Liver (tissue), 3 donors: ENCODE data around the gene UPF1.

Experiments used
- FOXA1 ChIP-seq: IDR thresholded peaks from 2 replicates; pipeline ENCODE4 v1.6.1; 2016; ENCODE audit warnings: antibody characterized with exemption
- JUND ChIP-seq, 2 donors: IDR thresholded peaks; 2 replicates each; pipeline ENCODE4 v1.6.1; 2016; ENCODE audit warnings: antibody characterized with exemption in 2 of 2
- RAD21 ChIP-seq, 2 donors: IDR thresholded peaks; 2 replicates each; pipeline ENCODE4 v1.6.1; 2016; ENCODE audit warnings: antibody characterized with exemption in 2 of 2, mild to moderate bottlenecking in 2 of 2
- REST ChIP-seq: IDR thresholded peaks from 2 replicates; pipeline ENCODE4 v1.6.1; 2016; ENCODE audit warnings: antibody characterized with exemption, mild to moderate bottlenecking
- TAF1 ChIP-seq: conservative IDR thresholded peaks from 2 replicates; pipeline ENCODE4 v1.6.1; 2016; ENCODE audit warnings: antibody characterized with exemption, mild to moderate bottlenecking
- TF ChIP-seq, protein P1 (sequence below): fragments of 150-350 bp; IDR thresholded peaks from 2 replicates; pipeline ENCODE4 v1.5.1; 2017; ENCODE audit warnings: improper control_type of control experiment, low read depth, low read length; ENCODE audit not compliant: missing input control
- TF ChIP-seq, protein P2 (sequence below): IDR thresholded peaks from 2 replicates; pipeline ENCODE4 v1.6.1; 2016; ENCODE audit warnings: antibody characterized with exemption
- donor health status: healthy.
- donor health status: healthy.

GRCh38 chr19:18832306-18833140 lies 764 bp downstream of the UPF1 start:
- TF ChIP-seq, protein P1, sequence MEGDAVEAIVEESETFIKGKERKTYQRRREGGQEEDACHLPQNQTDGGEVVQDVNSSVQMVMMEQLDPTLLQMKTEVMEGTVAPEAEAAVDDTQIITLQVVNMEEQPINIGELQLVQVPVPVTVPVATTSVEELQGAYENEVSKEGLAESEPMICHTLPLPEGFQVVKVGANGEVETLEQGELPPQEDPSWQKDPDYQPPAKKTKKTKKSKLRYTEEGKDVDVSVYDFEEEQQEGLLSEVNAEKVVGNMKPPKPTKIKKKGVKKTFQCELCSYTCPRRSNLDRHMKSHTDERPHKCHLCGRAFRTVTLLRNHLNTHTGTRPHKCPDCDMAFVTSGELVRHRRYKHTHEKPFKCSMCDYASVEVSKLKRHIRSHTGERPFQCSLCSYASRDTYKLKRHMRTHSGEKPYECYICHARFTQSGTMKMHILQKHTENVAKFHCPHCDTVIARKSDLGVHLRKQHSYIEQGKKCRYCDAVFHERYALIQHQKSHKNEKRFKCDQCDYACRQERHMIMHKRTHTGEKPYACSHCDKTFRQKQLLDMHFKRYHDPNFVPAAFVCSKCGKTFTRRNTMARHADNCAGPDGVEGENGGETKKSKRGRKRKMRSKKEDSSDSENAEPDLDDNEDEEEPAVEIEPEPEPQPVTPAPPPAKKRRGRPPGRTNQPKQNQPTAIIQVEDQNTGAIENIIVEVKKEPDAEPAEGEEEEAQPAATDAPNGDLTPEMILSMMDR, result no peak
- TF ChIP-seq RAD21 (IDR thresholded peaks at IDR 0.05) (no peak), JUND (IDR thresholded peaks at IDR 0.05) (no peak), FOXA1 (no peak), TAF1 (no peak), REST (no peak)
- TF ChIP-seq, protein P2, sequence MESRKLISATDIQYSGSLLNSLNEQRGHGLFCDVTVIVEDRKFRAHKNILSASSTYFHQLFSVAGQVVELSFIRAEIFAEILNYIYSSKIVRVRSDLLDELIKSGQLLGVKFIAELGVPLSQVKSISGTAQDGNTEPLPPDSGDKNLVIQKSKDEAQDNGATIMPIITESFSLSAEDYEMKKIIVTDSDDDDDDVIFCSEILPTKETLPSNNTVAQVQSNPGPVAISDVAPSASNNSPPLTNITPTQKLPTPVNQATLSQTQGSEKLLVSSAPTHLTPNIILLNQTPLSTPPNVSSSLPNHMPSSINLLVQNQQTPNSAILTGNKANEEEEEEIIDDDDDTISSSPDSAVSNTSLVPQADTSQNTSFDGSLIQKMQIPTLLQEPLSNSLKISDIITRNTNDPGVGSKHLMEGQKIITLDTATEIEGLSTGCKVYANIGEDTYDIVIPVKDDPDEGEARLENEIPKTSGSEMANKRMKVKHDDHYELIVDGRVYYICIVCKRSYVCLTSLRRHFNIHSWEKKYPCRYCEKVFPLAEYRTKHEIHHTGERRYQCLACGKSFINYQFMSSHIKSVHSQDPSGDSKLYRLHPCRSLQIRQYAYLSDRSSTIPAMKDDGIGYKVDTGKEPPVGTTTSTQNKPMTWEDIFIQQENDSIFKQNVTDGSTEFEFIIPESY, result no peak
